Skeletal muscle tissue (tissue), 4 donors: ENCODE results near the gene IGFLR1. TPM values are rescaled to one million over a fixed set of nuclear protein-coding genes. Genes with fewer than 3 reads are reported as not detected.

ENCODE experiments used
- H3K27ac ChIP-seq: one replicate; pipeline ENCODE4 v1.7.0; 2013; ENCODE audit warnings: mild to moderate bottlenecking, low read depth, low read length, inconsistent platforms
- H3K27me3 ChIP-seq, 3 donors: one replicate each; pipeline ENCODE4 v1.7.0; 2013; ENCODE audit warnings: low read length in 3 of 3; ENCODE audit not compliant: control insufficient read depth in 3 of 3, insufficient read depth in 3 of 3
- H3K36me3 ChIP-seq, 3 donors: one replicate each; pipeline ENCODE4 v1.7.0; 2013; ENCODE audit warnings: low read length in 3 of 3; ENCODE audit not compliant: control insufficient read depth in 3 of 3, insufficient read depth in 3 of 3
- H3K4me1 ChIP-seq, 3 donors: one replicate each; pipeline ENCODE4 v1.7.0; 2013; ENCODE audit warnings: low read length in 3 of 3, mild to moderate bottlenecking in 3 of 3; ENCODE audit not compliant: control insufficient read depth in 3 of 3, insufficient read depth in 3 of 3
- H3K4me3 ChIP-seq, 3 donors: one replicate each; pipeline ENCODE4 v1.7.0; 2013; ENCODE audit warnings: low read length in 3 of 3
- H3K9ac ChIP-seq, 3 donors: one replicate each; pipeline ENCODE4 v1.7.0; 2013; ENCODE audit warnings: low read length in 3 of 3, mild to moderate bottlenecking in 3 of 3, moderate library complexity in 2 of 3, low read depth in 1 of 3
- H3K9me3 ChIP-seq, 3 donors: one replicate each; pipeline ENCODE4 v1.7.0; 2013; ENCODE audit warnings: low read length in 3 of 3; ENCODE audit not compliant: control insufficient read depth in 3 of 3
- total RNA-seq: library from RNA; depleted of rRNA; stranded (reverse); fragments of >200 nt; gene quantifications from one replicate; pipeline ENCODE4 v1.2.3, GENCODE V29; 2014
- donor health status: Osteomylitis.

Gene IGFLR1
- total RNA-seq, 1 donor from 2014 or later = 3.1 TPM

GRCh38 chr19:35717665-35718344 is 24.4 kb downstream of the IGFLR1 start, which contains the start of gene KMT2B:
Gene KMT2B (plus strand): TSS chr19:35718003. CDS start chr19:35718019, 16 bp downstream.
- Histone ChIP-seq H3K36me3 (peaks cover 18 to 24% (median 19%) of the 10 kb centered on the region in 3 donors), H3K4me1 (peaks cover 26 to 39% (median 26%) of the 10 kb centered on the region in 3 donors), H3K9ac (peak within 1 kb of the TSS; percentile 88 to 92 (median 91)), H3K4me3 (peak within 1 kb of the TSS; percentile 82 to 95 (median 93)), H3K27ac (peak within 1 kb of the TSS; percentile 72), H3K27me3 (no peaks in the 10 kb centered on the region), H3K9me3 (no peaks in the 10 kb centered on the region)

- Histone ChIP-seq H3K36me3 (peaks cover 10 to 16% (median 12%) of the 10 kb centered on the region in 3 donors), H3K4me3 (peak overlapping the region; percentile 82 to 95 (median 93)), H3K9ac (peak overlapping the region; percentile 80 to 92 (median 83)), H3K27me3 (no peaks in the 10 kb centered on the region), H3K9me3 (no peaks in the 10 kb centered on the region), H3K27ac (peak overlapping the region; percentile 72), H3K4me1 (peaks cover 26 to 39% (median 26%) of the 10 kb centered on the region in 3 donors)
Observed at GRCh38 chr19:35716801-35717664, 25.2 kb downstream of the IGFLR1 start.

- Histone ChIP-seq H3K4me1 (peaks cover 26 to 34% (median 26%) of the 10 kb centered on the region in 3 donors), H3K4me3 (peak overlapping the region; percentile 82 to 95 (median 93)), H3K36me3 (peaks cover 4 to 11% (median 6%) of the 10 kb centered on the region in 3 donors), H3K9me3 (no peaks in the 10 kb centered on the region), H3K27me3 (no peaks in the 10 kb centered on the region), H3K27ac (peak overlapping the region; percentile 72), H3K9ac (peak overlapping the region; percentile 80 to 92 (median 83))
Observed at GRCh38 chr19:35715981-35716800, 26.1 kb downstream of the IGFLR1 start.

GRCh38 chr19:35715355-35715809 is 26.9 kb downstream of the IGFLR1 start:
- H3K9ac ChIP-seq = peak overlapping the region; percentile 80 to 92 (median 83)
- peaks cover 26 to 34% (median 26%) of the 10 kb centered on the region in 3 donors for H3K4me1 ChIP-seq
- peak overlapping the region in 1 of 3 donors; percentile 93 for H3K4me3 ChIP-seq
- H3K27me3 ChIP-seq = peaks cover 0 to 3% (median 0%) of the 10 kb centered on the region in 3 donors
- peak overlapping the region; percentile 72 for H3K27ac ChIP-seq
- H3K36me3 ChIP-seq = peaks cover 4 to 10% (median 5%) of the 10 kb centered on the region in 3 donors
- no peaks in the 10 kb centered on the region for H3K9me3 ChIP-seq

- Histone ChIP-seq H3K4me3 (peak overlapping the region in 1 of 3 donors; percentile 93), H3K9ac (no peak overlapping the region), H3K36me3 (peaks cover 0 to 5% (median under 1%) of the 10 kb centered on the region in 3 donors), H3K27me3 (peaks cover 0 to 3% (median 0%) of the 10 kb centered on the region in 3 donors), H3K27ac (no peak overlapping the region), H3K9me3 (no peaks in the 10 kb centered on the region), H3K4me1 (peaks cover 26 to 34% (median 26%) of the 10 kb centered on the region in 3 donors)
Observed at GRCh38 chr19:35714601-35715354, 27.5 kb downstream of the IGFLR1 start.

- Histone ChIP-seq H3K9ac (no peak overlapping the region), H3K4me1 (peaks cover 19 to 27% (median 19%) of the 10 kb centered on the region in 3 donors), H3K36me3 (no peaks in the 10 kb centered on the region), H3K9me3 (no peaks in the 10 kb centered on the region), H3K4me3 (no peak overlapping the region), H3K27ac (no peak overlapping the region), H3K27me3 (peaks cover 0 to 6% (median 0%) of the 10 kb centered on the region in 3 donors)
Observed at GRCh38 chr19:35713904-35714495, 28.3 kb downstream of the IGFLR1 start.

- Histone ChIP-seq H3K9me3 (no peaks in the 10 kb centered on the region), H3K27ac (no peak overlapping the region)
Observed at GRCh38 chr19:35713506-35713850, 28.8 kb downstream of the IGFLR1 start.

GRCh38 chr19:35712567-35713505 is 29.4 kb downstream of the IGFLR1 start:
- no peak overlapping the region for H3K4me3 ChIP-seq
- no peaks in the 10 kb centered on the region for H3K9me3 ChIP-seq
- no peak overlapping the region for H3K9ac ChIP-seq
- H3K4me1 ChIP-seq = peaks cover 13 to 20% (median 13%) of the 10 kb centered on the region in 3 donors
- peaks cover 0 to 11% (median 0%) of the 10 kb centered on the region in 3 donors for H3K27me3 ChIP-seq
- H3K36me3 ChIP-seq = no peaks in the 10 kb centered on the region
- H3K27ac ChIP-seq = no peak overlapping the region

More at GRCh38 chr19:35713506-35713850, 28.8 kb downstream of the IGFLR1 start:
- no peak overlapping the region for H3K9ac ChIP-seq
- H3K36me3 ChIP-seq = no peaks in the 10 kb centered on the region
- H3K4me1 ChIP-seq = peaks cover 14 to 22% (median 14%) of the 10 kb centered on the region in 3 donors
- H3K27me3 ChIP-seq = peaks cover 0 to 6% (median 0%) of the 10 kb centered on the region in 3 donors
- no peak overlapping the region for H3K4me3 ChIP-seq
